NCI-H1436 (cell line): ENCODE measurements around the gene PMPCA.

ENCODE experiments used
- DNase-seq: peaks from one replicate; lab custom pipeline; 2025; lab: John Stamatoyannopoulos, UW

Gene PMPCA

GRCh38 chr9:136373300-136374182, 36.9 kb upstream of the PMPCA start, which contains the start of gene CARD9:
Gene CARD9 (minus strand): TSS chr9:136373669. CDS start chr9:136372078, 1,591 bp downstream.
- no peak for DNase-seq

DNA sequence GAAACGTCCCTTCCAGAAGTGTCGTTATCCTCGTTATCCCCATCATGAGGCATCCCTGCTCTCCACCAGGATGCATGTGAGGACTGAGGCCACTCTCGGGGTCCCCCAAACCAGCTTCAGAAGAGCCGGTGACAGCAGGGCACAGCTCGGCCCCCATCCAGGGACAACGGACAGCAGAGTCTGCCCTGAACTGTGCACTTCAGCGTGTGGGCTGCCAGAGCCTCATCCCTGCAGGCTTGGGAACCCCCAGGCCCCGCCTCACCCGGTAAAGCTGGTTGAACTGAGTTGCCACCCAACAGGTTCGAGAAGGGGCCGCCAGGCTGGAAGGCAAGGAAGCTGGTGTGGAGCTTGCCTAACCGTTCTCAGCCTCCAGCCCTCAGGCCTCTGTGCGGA, 36.3 kb upstream of the PMPCA start:
- no peak for DNase-seq

- DNase-seq: no peak
Measured at GRCh38 chr9:136375096-136375495, 35.4 kb upstream of the PMPCA start.

DNA sequence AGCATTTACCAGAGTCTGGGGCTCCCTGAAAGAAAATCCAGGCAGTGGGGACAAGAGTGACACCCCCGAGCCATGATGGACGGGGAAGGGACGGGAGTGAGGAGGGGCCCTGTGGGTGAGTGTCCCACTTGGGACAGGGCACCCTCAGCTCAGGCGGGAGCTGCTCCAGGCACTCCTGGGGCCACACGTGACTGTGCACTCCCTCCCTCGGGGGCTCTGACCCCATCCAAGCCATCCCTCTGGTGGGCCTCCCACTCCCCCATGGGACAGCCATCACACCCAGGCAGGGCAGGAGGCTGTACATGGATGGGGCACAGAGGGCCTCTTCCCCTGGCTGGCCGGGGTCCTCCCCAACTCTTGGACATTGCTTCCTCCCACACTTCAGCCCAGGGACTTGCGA, 34.0 kb upstream of the PMPCA start:
- DNase-seq: no peak

- DNase-seq: no peak
Measured at GRCh38 chr9:136377341-136378169, 32.9 kb upstream of the PMPCA start.

- no peak for DNase-seq
Measured at GRCh38 chr9:136378170-136379002, 32.1 kb upstream of the PMPCA start.

GRCh38 chr9:136379003-136379287, 31.5 kb upstream of the PMPCA start:
- DNase-seq: no peak

GRCh38 chr9:136379401-136379800, 31.1 kb upstream of the PMPCA start:
- no peak for DNase-seq

- DNase-seq: no peak
Measured at GRCh38 chr9:136379891-136380290, 30.6 kb upstream of the PMPCA start.

DNA sequence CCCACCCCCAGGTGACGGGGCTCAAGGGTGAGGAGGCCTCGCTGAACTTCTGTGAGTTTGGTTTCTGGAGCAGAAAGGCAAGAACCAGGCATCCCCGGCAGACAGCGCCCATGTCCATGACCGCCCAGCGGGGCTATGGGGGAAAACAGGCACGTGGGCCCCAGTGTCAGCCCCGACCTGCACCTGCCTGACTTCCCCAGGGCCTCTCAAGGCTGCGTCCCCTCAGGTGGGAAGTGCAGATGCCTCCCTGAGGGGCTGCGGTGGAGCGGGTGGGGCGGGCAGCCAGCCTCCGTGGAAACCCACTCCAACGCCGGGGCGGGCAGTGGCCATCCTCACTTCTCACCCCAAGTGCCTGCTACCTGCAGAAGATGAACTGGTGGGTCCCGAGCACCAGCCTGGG, 30.1 kb upstream of the PMPCA start:
- DNase-seq: no peak

DNA sequence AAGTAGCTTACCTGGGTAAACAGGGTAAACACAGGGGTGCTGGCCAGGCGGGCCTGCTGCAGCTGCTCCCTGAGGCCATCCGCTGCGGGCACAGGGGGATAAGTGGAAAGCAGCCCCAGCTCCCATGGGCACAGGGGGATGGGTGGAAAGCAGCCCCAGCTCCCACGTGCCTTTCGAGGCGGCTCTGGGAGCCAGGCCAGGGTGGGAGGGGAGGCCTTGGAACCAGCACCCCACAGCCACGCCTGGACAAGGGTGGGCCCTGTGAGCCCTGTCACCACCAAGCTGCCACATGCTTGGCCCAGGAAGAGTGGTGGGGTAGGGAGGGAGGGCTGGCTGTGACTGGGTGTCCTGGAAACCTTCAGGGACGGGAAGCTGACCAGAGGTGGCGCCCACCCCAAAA, 29.1 kb upstream of the PMPCA start:
- DNase-seq: no peak

- no peak for DNase-seq
Measured at GRCh38 chr9:136381966-136382513, 28.4 kb upstream of the PMPCA start.

- DNase-seq: no peak
Measured at GRCh38 chr9:136383436-136383835, 27.0 kb upstream of the PMPCA start.

GRCh38 chr9:136385015-136385414, 25.4 kb upstream of the PMPCA start:
- DNase-seq: no peak

DNA sequence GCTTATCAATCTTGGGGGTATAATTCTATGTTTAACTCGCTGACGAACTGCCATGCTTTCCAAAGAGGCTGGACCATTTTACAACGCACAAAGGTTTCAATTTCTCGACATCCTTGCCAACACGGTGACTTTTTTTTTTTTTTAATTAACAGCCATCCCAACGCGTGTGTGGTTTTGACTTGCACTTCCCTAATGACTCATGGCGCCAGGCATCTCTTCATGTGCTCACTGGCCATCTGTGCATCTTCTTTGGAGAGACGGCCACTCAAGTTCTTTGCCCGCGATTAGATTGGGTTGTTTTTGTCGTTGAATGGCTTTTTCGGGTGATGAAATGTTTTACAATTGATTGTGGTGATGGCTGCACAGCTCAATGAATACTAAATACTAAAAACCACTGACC, 24.4 kb upstream of the PMPCA start:
- DNase-seq: no peak

DNA sequence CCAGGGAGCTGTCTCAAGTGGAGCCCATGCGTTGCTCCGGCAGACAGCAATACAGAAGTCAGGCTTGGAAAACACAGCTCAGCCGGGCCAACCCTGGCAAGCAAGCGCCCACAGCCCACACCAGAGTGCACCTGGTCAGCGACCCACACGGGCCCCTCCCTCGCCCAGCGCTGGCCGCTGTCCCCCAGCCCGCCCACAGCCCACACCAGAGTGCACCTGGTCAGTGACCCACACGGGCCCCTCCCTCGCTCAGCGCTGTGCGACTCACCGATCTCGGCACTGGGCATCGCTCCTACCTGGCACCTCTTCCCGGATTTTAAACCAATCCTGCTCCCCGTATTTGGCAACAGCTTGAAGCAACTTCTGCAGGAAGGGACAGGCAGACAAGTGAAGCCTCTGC, 23.2 kb upstream of the PMPCA start:
- DNase-seq: no peak

GRCh38 chr9:136389396-136389795, 21.1 kb upstream of the PMPCA start:
- DNase-seq: no peak

DNA sequence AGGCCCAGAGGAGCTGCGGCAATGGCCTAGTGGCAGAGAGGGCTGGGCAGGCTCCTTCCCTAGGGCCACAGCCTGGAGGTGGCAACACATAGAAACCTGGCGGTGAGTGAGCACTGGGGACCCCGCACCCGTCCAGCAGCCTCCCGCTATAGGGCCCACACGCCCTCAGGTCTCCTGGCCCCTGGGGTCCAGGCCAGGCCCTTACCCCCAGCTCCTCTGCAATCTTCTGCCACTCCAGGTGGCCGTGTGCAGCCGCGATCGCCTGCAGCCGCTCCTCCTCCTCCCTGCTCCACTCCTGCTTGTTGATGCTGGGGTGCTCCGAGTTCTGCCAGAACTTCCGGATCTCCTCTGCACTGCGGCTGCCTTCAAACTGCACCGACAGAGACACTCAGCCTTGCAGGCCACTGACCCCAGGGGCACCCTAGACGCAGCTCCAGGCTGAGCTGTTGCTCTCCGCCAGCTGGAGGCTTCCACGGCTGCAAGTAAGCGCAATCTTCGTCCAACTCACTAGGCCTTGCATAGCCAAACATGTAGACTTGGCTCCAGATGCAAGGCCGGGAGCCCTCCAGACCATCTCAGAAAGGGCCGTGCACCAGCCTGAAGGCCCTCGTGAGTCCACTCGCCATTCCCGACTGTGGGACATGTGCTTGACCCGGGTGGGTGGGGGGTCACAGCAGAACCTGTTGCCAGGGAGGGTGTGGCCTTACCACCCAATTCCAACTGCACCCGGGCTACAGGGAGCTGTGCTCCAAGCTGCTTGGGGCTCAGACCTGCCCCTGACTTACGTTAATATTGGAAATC, 18.5 kb upstream of the PMPCA start:
- no peak for DNase-seq

GRCh38 chr9:136392538-136393449, 17.7 kb upstream of the PMPCA start:
- DNase-seq: no peak

DNA sequence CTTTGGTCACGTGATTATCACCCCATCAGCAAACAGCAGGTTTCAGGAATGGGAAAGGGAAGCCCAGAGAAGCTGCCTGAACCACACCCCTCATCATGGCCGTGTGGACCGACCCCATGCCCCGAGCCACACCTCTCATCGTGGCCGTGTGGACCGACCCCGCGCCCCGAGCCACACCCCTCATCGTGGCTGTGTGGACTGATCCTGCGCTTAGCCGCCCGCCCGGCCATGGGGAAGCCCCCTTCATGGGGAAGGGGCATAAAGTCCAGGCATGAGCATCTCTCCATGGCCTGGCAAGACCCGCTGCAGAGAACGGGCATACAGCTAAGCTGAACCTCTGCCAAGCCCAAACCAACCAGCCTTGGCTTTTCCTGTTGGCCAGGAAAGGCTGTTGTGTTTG, 16.9 kb upstream of the PMPCA start:
- DNase-seq: no peak
